ENCODE data around the gene IPO11.

DNA sequence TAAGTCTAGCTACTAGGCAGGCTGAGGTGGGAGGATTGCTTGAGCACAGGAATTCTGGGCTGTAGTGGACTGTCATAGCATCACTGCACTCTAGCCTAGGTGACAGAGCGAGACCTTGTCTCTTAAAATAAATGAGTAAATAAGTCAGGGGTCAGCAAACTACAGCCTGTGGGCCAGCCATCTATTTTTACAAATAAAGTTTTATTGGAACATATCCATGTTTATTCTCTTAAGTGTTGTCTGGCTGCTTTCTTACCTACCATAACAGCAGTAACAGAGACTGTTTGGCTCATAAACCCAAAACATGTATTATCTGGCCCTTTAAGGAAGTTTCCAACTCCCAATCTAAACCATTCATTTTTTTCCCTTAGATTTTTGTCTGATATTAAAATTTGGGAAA, 38.5 kb upstream of the IPO11 start:
- TF ChIP-seq CTCF (IDR thresholded peaks at IDR 0.05; ENCODE audit: low read depth, low read length, missing input control) (no peak), RAD21 (IDR thresholded peaks at IDR 0.05) (no peak), ZBTB33 (IDR thresholded peaks at IDR 0.05) (no peak), MAX (IDR thresholded peaks at IDR 0.05) (no peak), FOXA1 (IDR thresholded peaks at IDR 0.05) (no peak), SP1 (IDR thresholded peaks at IDR 0.05) (no peak), RXRA (IDR thresholded peaks at IDR 0.05) (no peak), ATF3 (IDR thresholded peaks at IDR 0.05) (no peak), REST (IDR thresholded peaks at IDR 0.05) (no peak), HNF4G (IDR thresholded peaks at IDR 0.05) (no peak)

Measured in liver (tissue), 3 donors.